A673 (cell line): ENCODE results near the gene NEURL1B.

Experiments used
- EZH2 ChIP-seq: fragments of 200-600 bp; sonication (generic); IDR thresholded peaks from 2 replicates; pipeline ENCODE4 v1.6.1; 2017; ENCODE audit warnings: borderline replicate concordance, low read depth, mild to moderate bottlenecking, mixed read lengths, antibody characterized with exemption, low read length; ENCODE audit not compliant: poor library complexity, severe bottlenecking
- TF ChIP-seq, protein P1 (sequence below): fragments of 300-800, 200-600 bp; sonication (generic); conservative IDR thresholded peaks from 2 replicates; pipeline ENCODE4 v1.5.1; 2017; ENCODE audit warnings: low read depth, mild to moderate bottlenecking, antibody characterized with exemption, low read length, moderate library complexity, mixed read lengths

DNA sequence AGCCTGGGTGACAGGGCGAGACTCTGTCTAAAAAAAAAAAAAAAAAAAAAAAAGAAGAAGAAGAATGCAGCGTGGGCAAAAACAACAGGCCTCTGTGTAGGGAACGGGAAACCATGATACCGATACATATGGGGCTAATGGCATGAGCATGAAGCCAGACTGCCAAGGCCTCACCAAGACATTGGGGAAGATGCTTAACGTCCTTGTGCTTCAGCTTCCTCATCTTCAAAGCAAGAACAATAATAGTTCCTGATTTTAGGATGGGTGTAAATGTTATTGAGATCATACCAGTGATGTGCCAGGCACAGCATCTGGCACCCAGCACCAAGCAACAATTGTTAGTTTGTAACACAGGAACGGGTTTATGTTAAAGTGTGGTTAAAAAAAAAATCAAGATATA is 51.4 kb downstream of the NEURL1B start:
- TF ChIP-seq, protein P1, sequence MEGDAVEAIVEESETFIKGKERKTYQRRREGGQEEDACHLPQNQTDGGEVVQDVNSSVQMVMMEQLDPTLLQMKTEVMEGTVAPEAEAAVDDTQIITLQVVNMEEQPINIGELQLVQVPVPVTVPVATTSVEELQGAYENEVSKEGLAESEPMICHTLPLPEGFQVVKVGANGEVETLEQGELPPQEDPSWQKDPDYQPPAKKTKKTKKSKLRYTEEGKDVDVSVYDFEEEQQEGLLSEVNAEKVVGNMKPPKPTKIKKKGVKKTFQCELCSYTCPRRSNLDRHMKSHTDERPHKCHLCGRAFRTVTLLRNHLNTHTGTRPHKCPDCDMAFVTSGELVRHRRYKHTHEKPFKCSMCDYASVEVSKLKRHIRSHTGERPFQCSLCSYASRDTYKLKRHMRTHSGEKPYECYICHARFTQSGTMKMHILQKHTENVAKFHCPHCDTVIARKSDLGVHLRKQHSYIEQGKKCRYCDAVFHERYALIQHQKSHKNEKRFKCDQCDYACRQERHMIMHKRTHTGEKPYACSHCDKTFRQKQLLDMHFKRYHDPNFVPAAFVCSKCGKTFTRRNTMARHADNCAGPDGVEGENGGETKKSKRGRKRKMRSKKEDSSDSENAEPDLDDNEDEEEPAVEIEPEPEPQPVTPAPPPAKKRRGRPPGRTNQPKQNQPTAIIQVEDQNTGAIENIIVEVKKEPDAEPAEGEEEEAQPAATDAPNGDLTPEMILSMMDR, result no peak
- TF ChIP-seq EZH2, result no peak
